H1 (cell line): ENCODE data around the gene PSME2. TPM values are rescaled to one million over a fixed set of nuclear protein-coding genes. Genes with fewer than 3 reads are reported as not detected.

Experiments used
- CTBP2 ChIP-seq: IDR thresholded peaks from 2 replicates; pipeline ENCODE4 v1.7.0; 2011; ENCODE audit warnings: borderline replicate concordance, mild to moderate bottlenecking, moderate library complexity, mixed read lengths, low read length; ENCODE audit not compliant: insufficient read depth, insufficient read length
- EP300 ChIP-seq, 2 experiments: IDR thresholded peaks; 1 replicate in 1 of 2; 2 replicates in 1 of 2; pipeline ENCODE4 v1.6.1; 2011 to 2012; ENCODE audit warnings: low read depth in 2 of 2, low read length in 2 of 2, mild to moderate bottlenecking in 2 of 2, borderline replicate concordance in 1 of 2, inconsistent platforms in 1 of 2, moderate library complexity in 1 of 2
- RNF2 ChIP-seq: fragments of 200-900, 300-1000 bp; sonication (generic); IDR thresholded peaks from 2 replicates; pipeline ENCODE4 v1.7.1; 2016; ENCODE audit warnings: borderline replicate concordance, low read depth, mild to moderate bottlenecking, antibody characterized with exemption, low read length; ENCODE audit not compliant: poor library complexity, severe bottlenecking; ENCODE audit errors: missing control alignments
- USF2 ChIP-seq: IDR thresholded peaks from 2 replicates; pipeline ENCODE4 v1.6.1; 2011; ENCODE audit warnings: low read length, improper control_type of control experiment
- polyA plus RNA-seq, 7 experiments: library from polyadenylated mRNA; depleted of rRNA in 3 of 7; stranded (reverse) in 5 of 7; unstranded in 2 of 7; fragments of >200 nt in 5 of 7; fragments of 200-250 nt in 2 of 7; gene quantifications; 1 replicate in 5 of 7; 2 replicates in 1 of 7; 4 replicates in 1 of 7; pipeline versions ENCODE4 v1.2.1 to v1.2.3, GENCODE V29; 2011 to 2013; ENCODE audit warnings: missing spikeins in 2 of 7, mixed read lengths in 2 of 7
- total RNA-seq: library from RNA; stranded (reverse); fragmentation: NEBNext Ultra II Directional; extraction: Animal tissue kit (Norgen Biotek cat#: 25700); gene quantifications from 2 replicates; pipeline ENCODE4 v1.2.1, GENCODE V29; 2021

Gene PSME2
- total and polyA plus RNA-seq, 2 of the 8 experiments (the other 6 are each of a cell fraction or from before 2014, with no cell fraction given): 71.8 to 111 TPM

- TF ChIP-seq EP300 (IDR thresholded peaks at IDR 0.05; ENCODE audit: borderline replicate concordance in 1 of 2, low read depth in 2 of 2, low read length in 2 of 2) (no peak), CTBP2 (no peak), USF2 (no peak), RNF2 (no peak)
- TF ChIP-seq, all 59 proteins: peak for 0
These were observed 35.9 kb downstream of the PSME2 start (continued) for GRCh38 chr14:24110523-24110922.
